Vagina (tissue), 2 donors: ENCODE data around the gene ANKFN1. TPM values are rescaled to one million over a fixed set of nuclear protein-coding genes. Genes with fewer than 3 reads are reported as not detected.

Experiments used
- DNase-seq, 2 donors: peaks; one replicate each; pipeline ENCODE4 v3.0.0-alpha.2; 2017; ENCODE audit errors: extremely low spot score in 2 of 2
- H3K27ac ChIP-seq: fragments of 200-600 bp; sonication (generic); one replicate; pipeline ENCODE4 v1.5.1; 2019
- H3K27me3 ChIP-seq: fragments of 200-600 bp; sonication (generic); one replicate; pipeline ENCODE4 v1.5.1; 2019
- H3K36me3 ChIP-seq, 2 donors: fragments of 200-600 bp; sonication (generic); one replicate each; pipeline ENCODE4 v1.5.1; 2017 to 2019
- H3K4me1 ChIP-seq: fragments of 200-600 bp; sonication (generic); one replicate; pipeline ENCODE4 v1.5.1; 2019
- H3K4me3 ChIP-seq, 2 donors: fragments of 200-600 bp; sonication (generic); 1 replicate in 1 of 2; 2 replicates in 1 of 2; pipeline ENCODE4 v1.5.1; 2016 to 2019
- H3K9me3 ChIP-seq: fragments of 200-600 bp; sonication (generic); one replicate; pipeline ENCODE4 v1.5.1; 2019
- POLR2A ChIP-seq, 2 donors: fragments of 450-650 bp; IDR thresholded peaks; one replicate each; pipeline ENCODE4 v1.6.1; 2017; ENCODE audit warnings: antibody characterized with exemption in 2 of 2, mild to moderate bottlenecking in 2 of 2, moderate library complexity in 2 of 2
- POLR2AphosphoS5 ChIP-seq, 2 donors: sonication (generic); formaldehyde crosslinking; IDR thresholded peaks; one replicate each; pipeline ENCODE4 v1.9.0; 2017; ENCODE audit warnings: antibody characterized with exemption in 2 of 2, mild to moderate bottlenecking in 2 of 2, low read depth in 1 of 2; ENCODE audit not compliant: insufficient read depth in 1 of 2
- intact Hi-C: fragments of 100-400 bp; cut with DNase I; formaldehyde crosslinking; loops from one replicate; pipeline ENCODE4 v1.15.1; 2023
- total RNA-seq: library from RNA; depleted of rRNA; stranded (reverse); fragments of >200 nt; gene quantifications from one replicate; pipeline ENCODE4 v1.2.3, GENCODE V29; 2016
- TF ChIP-seq, protein P1 (sequence below), 3 experiments: fragments of 450-650 bp in 2 of 3; fragments of 200-600 bp in 1 of 3; sonication (generic) in 1 of 3; IDR thresholded peaks; one replicate each; pipeline ENCODE4 v1.5.1; 2017 to 2019; ENCODE audit warnings: antibody characterized with exemption in 3 of 3, mild to moderate bottlenecking in 2 of 3, moderate library complexity in 2 of 3

The ANKFN1 gene
- total RNA-seq, 1 donor from 2014 or later: 3.4 TPM

DNA sequence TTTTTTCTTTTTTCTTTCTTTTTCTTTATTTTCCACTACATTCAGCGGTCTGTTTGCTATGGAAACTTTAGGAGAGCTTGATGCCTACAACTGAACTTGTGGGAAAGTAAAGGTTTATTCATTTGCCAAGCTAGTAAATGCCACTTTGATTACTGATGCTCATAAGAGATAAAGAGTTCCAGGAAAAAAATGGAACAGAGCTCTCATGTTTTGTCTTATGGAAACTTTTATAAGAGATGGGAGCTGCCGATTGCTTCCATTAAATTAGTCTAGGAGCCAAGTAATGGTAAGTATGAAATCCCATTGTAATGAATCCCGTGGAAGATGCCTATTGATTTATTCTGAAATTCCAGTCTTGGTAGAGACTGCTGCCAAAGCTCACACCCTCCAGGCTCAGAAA lies 7.1 kb downstream of the ANKFN1 start:
- Histone ChIP-seq H3K27ac (no peak overlapping the region), H3K4me1 (peaks cover 37% of the 10 kb centered on the region), H3K9me3 (no peaks in the 10 kb centered on the region), H3K27me3 (no peaks in the 10 kb centered on the region), H3K36me3 (no peaks in the 10 kb centered on the region), H3K4me3 (no peak overlapping the region)
- intact Hi-C loops: no loop called here
- no peak for DNase-seq
- TF ChIP-seq POLR2A (IDR thresholded peaks at IDR 0.05) (no peak), POLR2AphosphoS5 (IDR thresholded peaks at IDR 0.05; ENCODE audit: insufficient read depth in 1 of 2, low read depth in 1 of 2) (no peak)
- TF ChIP-seq, protein P1, sequence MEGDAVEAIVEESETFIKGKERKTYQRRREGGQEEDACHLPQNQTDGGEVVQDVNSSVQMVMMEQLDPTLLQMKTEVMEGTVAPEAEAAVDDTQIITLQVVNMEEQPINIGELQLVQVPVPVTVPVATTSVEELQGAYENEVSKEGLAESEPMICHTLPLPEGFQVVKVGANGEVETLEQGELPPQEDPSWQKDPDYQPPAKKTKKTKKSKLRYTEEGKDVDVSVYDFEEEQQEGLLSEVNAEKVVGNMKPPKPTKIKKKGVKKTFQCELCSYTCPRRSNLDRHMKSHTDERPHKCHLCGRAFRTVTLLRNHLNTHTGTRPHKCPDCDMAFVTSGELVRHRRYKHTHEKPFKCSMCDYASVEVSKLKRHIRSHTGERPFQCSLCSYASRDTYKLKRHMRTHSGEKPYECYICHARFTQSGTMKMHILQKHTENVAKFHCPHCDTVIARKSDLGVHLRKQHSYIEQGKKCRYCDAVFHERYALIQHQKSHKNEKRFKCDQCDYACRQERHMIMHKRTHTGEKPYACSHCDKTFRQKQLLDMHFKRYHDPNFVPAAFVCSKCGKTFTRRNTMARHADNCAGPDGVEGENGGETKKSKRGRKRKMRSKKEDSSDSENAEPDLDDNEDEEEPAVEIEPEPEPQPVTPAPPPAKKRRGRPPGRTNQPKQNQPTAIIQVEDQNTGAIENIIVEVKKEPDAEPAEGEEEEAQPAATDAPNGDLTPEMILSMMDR (IDR thresholded peaks at IDR 0.05): no peak

DNA sequence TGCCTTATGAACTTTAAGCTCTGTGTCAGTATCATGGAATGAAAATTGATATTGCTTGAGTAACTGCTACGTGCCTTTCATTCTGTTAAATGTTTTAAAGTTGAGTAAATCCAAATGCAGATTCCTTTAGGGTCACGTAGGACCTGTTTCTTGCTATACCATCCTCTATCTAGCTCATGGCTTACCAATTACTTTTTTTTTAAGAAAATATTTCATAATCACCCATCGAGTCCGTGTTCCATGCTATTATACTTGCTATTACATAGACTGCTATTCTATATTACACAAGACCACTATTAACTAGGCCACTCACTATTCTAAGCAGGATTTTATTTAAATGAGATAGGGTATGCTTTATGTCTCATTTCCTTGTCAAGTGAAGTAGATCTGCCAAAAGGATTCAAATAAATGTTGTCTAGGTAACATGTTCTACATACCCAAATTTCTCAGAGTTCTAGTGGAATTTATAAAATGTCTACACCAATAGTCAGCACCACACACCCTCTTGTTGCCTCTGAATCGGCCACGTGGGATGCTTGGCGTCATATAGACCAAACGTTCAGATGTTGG lies 11.9 kb downstream of the ANKFN1 start:
- no peaks in the 10 kb centered on the region for H3K36me3 ChIP-seq
- no peaks in the 10 kb centered on the region for H3K27me3 ChIP-seq
- H3K4me3 ChIP-seq: no peak overlapping the region
- intact Hi-C loops: no loop called here
- peaks cover 25% of the 10 kb centered on the region for H3K4me1 ChIP-seq
- no peak overlapping the region for H3K27ac ChIP-seq
- H3K9me3 ChIP-seq: no peaks in the 10 kb centered on the region
- no peak for DNase-seq
- TF ChIP-seq POLR2A (IDR thresholded peaks at IDR 0.05) (no peak), POLR2AphosphoS5 (IDR thresholded peaks at IDR 0.05; ENCODE audit: insufficient read depth in 1 of 2, low read depth in 1 of 2) (no peak)
- TF ChIP-seq, protein P1 (IDR thresholded peaks at IDR 0.05): no peak

DNA sequence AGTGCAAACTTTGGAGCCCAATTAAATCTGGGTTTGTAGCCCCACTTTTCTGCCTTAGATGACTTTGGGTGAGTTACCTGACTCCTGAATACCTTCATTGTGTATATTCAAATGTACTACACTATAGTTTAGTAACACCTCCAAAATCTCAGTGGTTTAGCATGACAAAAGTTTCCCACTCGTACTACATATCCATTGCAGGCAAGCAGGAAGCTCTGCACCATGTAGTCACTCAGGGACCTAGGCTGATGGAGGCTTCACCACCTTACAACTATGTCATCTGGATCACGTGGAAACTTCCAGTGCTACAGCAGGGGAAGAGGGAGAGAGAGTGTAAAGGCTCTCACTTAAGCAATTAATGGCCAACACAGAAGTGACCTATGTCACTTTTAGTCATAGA lies 14.2 kb downstream of the ANKFN1 start:
- TF ChIP-seq POLR2AphosphoS5 (IDR thresholded peaks at IDR 0.05; ENCODE audit: insufficient read depth in 1 of 2, low read depth in 1 of 2) (no peak), POLR2A (IDR thresholded peaks at IDR 0.05) (no peak)
- TF ChIP-seq, protein P1 (IDR thresholded peaks at IDR 0.05): no peak

DNA sequence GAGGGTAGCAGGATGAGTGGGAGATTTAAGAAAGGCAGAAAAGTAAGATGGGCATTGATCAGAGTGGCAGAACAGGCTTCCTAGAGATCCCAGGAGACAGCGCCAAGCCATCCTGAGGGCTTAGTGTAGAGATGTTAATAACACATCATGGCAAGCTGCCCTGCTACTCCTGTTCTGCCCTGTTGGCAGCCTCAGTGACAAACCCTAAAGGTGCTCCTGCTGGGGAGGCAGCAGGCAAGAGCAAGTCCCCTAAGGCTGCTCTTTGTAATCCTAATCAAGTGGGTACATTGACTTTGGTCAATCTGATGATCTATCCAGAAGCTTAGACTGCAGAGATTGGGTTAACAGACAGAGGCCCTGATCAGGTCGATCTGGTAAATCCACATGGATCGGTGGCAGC lies 16.3 kb downstream of the ANKFN1 start:
- peaks cover 38% of the 10 kb centered on the region for H3K4me1 ChIP-seq
- peak in 1 of 2 donors; percentile 22 for DNase-seq
- no peak overlapping the region for H3K27ac ChIP-seq

More for the DNA sequence above, 14.2 kb downstream of the ANKFN1 start:
- no peak for DNase-seq
- H3K9me3 ChIP-seq: no peaks in the 10 kb centered on the region
- H3K4me1 ChIP-seq: peaks cover 32% of the 10 kb centered on the region
- intact Hi-C loops: no loop called here
- no peak overlapping the region for H3K27ac ChIP-seq
- H3K36me3 ChIP-seq: no peaks in the 10 kb centered on the region
- H3K27me3 ChIP-seq: no peaks in the 10 kb centered on the region
- no peak overlapping the region for H3K4me3 ChIP-seq

More for the DNA sequence above, 16.3 kb downstream of the ANKFN1 start:
- Histone ChIP-seq H3K27me3 (no peaks in the 10 kb centered on the region), H3K4me3 (no peak overlapping the region), H3K36me3 (no peaks in the 10 kb centered on the region), H3K9me3 (no peaks in the 10 kb centered on the region)
- TF ChIP-seq POLR2AphosphoS5 (IDR thresholded peaks at IDR 0.05; ENCODE audit: insufficient read depth in 1 of 2, low read depth in 1 of 2) (no peak), POLR2A (IDR thresholded peaks at IDR 0.05) (no peak)
- TF ChIP-seq, protein P1 (IDR thresholded peaks at IDR 0.05): no peak
- intact Hi-C loops: no loop called here
